ENCODE data around the gene DOCK3.
A peak's percentile ranks its signal among the peaks of the same experiment; 100 is the strongest.
"Not testable (repeated sequence)": the region's sequence is repeated elsewhere in the genome, so short reads cannot be mapped to it uniquely, and the experiment has no call there.

Gene DOCK3

DNA sequence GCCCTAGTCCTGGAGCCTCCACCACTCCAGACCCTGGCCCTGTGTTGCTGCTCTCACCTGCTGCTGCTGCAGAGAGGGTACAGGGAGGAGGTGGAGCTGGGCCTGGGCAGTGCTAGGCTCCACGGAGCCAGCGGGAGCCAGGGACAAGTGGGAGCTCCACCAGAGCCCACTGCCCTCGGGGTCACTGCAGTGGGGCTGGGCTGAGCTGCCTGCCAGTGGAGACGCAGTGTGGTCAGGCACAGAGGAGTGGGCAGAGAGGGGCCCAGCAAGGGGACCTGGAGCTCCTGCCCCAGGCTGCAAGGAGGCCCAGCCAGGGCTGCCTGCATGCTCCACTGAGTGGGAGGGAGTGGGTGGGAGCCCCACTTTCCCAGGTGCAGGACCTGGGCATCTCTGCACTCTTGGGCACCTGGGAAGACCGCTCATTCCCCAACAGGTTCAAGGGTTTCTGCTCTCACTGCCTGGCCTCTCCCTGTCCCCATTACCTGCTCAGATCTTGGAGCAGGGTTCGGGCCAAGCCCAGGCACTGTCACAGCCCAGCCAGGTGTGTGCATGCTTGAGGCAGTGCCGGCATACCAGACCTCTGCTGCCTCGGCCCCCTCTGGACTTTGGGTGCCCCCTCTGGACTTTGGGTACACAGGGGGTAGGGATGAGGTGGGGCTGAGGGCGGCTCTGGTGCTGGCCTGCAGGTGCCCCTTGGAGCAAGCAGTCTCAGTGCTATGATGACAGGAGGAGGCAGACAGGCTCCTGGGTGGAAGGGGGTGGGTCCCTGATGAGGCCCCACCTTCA is 308.0 kb downstream of the DOCK3 start:
- no peak for DNase-seq (ENCODE audit: low spot score)

DNA sequence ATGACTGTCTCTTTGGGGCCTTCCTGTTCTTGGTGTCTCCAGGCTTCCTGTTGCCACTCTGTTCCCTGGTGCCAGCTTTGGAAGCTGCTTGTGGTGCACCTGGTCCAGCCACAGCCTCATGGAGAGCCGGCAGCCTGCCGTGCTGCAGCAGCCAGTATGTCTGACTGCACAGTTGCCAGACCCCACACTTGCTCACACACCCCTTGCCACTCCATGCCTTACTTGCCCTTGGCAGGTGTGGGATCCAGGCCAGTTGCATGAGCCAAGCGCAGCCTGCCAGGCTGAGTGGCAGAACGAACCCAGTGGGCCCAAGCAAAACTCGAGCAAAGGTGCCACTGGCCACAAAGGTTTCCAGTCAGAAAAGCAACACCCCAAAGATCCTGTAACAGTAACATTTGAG is 309.2 kb downstream of the DOCK3 start:
- DNase-seq (ENCODE audit: low spot score) = no peak

DNA sequence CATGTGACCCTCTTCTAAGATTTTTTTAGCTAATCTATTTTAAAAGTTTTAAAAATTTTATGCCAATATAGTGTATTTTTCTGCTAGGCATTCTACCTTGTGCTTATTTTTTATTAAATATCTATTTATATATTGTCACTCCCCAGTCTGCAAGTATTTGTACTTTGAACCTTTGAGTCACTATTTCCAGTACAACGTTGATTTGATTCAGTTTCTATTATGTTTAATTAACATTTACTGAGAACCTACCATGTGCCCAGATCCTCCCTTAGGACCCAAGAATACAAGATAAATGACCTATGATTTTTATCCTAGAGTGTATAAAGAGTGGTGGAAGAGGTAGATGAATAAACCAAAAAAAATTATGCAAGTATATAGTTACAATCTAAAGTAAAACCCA is 311.2 kb downstream of the DOCK3 start:
- no peak for DNase-seq (ENCODE audit: low spot score)

DNA sequence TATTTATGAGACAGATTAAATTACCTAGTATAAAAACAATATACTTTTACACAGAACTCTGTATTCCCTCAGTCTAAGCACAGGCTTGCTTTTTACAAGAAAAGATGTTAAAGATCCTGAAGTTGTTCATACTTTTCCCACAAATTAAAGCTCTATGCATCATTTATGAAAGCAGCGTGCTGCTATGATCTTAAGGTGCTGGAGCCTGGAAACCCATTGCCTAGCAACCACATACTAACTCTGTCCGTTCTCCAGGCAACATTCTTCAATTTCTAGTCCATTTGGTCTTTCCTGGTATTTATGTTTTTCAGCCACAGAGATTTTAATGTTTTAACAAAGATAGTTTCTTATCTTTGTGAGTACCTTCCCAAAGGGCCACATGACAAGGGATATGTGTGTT is 312.0 kb downstream of the DOCK3 start:
- no peak for DNase-seq (ENCODE audit: low spot score)

DNA sequence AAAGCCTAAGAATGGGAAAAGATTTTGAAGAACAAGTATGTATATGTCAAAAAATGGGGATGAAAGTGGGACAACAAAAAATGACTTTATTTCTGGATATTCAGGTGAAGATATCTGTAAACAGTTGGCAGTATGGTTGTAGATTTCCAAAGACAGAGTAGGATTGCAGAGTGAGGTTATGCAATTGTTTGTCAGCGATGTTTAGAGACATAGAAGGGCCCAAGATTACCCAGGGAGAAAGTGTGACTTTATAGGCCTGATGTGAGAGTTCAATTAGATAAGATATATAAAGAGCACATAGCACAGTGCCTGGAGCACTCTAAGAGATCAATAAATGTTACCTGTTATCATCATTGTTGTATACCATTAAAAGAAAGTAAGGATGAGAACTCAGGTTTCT is 319.8 kb downstream of the DOCK3 start:
- no peak for DNase-seq (ENCODE audit: low spot score)

DNA sequence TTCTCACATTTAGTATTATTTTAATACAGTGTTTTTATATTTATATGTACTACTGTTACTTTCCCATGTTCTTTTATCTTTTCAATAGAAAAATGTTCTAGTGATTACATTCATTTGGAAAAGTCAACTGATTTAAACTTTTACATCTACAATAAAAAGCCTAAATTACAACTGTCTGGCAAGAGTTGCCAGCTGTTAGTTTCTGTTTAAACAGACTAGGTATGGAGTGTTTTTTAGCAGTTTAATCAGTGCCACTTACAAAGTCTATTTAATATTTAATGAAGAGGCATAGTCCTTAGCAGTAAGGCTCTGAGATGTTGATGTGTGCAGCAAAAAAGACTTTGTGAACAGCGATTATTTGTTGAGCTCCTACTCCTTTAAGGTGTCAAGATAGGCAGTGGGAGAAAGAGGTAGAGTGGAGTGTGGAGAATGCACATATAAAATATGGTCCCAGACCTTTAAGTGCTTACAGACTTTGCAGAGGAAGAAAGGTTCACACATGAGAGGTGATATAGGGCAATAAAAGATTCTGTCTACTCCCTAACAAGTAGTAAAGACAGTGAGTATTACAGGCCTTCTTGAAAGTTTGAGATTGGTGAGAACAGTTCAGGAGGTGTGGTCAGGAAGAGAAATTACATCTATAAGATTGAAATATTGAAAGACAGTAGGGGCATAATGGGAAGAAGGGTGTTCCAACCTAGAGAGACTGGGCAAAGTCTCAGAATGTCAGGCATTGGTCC is 320.5 kb downstream of the DOCK3 start:
- no peak for DNase-seq (ENCODE audit: low spot score)

DNA sequence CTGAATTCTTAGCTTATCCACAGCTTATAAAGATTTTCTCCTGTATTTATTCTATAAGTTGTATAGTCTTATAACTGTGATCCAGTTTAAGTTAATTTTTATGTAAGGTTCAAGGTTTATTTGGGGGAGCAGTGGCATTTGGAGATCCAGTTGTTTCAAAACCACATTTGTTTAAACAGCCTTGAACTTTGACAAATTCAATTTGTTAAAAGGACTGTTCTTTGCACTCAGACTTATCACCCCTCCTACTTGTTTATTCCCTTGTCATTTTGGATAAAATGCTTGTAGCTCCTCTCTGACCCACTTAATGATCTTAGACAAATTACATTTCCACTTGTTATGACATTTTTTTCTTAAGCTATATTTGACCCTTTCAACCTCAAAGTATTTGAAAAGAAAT is 327.8 kb downstream of the DOCK3 start:
- DNase-seq (ENCODE audit: low spot score) = no peak

DNA sequence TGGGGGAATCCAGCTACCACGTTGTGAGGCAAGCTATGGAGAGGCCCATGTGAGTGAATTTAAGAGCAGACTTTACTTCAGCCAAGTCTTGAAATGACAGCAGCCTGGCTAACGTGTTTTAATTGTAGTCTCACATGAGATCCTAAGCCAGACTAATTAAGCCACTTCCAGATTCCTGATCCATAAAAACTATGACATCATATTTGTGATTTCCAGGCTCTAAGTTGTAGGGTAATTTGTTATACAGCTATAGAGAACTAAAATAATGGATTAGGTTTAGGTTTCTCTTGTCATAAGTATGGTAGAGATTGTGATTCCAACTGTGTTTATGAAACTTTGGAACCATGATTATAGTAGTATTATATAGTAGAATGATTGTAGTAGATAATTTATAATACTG is 329.5 kb downstream of the DOCK3 start:
- DNase-seq (ENCODE audit: low spot score) = no peak

DNA sequence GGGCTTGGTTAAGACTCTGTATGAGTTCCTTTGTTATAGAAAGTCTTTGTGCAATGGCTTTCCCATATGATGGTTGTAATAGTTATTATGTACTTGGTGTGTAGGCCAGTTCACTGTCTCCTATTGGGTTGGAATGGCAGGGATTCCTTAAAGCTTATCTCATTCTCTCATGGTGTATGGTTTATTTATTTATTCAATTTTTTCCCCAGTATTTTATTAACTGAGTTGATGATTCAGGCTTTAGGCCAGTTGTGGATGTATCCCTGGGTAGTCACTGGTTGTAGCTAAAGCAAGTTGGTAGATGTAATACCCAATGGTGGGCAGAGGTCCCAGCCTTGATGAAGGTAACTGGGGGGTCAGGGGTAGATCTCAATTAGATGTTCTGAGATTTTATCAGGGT is 349.4 kb downstream of the DOCK3 start:
- DNase-seq (ENCODE audit: low spot score) = no peak

DNA sequence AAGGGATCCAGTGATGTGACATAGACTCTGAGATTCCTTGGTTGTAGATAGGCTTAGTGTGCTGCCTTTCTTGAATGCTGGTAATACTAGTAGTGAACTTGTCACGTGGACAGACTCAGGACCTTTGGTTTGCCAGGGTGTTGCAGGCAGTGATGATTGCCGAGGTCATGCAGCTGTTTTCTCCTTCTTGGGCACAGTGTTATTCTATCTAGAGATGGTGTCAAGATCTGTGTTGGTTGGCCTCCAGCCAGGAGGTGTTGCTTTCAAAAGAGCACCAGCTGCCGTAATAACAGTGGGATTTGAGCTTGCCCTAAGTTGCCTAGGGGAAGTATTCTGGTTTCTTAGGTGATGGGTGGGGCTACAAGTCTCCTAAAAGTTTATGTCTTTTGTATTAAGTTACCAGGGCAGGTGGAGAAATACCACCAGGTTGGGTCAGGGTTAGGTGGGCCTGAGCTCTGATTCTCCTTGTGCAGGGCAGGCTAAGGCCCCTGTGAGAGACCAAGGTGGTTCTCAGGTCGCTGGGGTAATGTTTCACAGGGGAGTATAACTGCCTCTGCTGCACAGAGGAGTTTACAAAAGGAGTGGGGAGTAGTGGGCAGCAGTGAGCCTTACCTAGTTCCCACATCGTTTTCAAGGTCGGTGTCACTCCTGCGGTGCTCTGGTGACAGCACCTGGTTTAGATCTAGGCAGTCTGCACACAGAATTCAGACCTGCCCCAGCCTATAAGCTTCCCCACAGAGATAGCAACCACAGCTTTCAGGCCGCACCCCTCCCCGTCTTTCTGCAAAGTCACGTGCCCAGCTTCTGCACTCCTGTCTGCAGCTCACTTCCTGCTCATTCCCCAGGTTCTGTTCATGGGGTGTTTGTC is 350.3 kb downstream of the DOCK3 start:
- DNase-seq (ENCODE audit: low spot score) = no peak

DNA sequence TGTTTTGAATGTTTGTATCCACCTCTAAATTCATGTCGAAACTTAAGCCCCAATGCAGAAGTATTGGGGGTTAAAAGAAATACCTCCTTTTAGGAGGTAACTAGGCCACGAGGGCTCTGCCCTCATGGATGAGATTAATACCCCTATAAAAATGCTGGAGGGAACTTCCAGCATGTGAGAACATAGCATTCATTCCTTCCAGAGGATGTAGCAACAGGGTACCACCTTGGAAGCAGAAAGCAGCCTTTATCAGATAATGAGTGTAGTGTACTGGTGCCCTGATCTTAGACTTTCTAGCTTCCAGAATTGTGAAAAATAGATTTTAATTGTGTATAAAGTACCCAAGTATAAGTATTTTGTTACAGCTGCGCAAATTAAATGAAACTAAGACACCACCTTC is 356.9 kb downstream of the DOCK3 start:
- DNase-seq (ENCODE audit: low spot score) = no peak

DNA sequence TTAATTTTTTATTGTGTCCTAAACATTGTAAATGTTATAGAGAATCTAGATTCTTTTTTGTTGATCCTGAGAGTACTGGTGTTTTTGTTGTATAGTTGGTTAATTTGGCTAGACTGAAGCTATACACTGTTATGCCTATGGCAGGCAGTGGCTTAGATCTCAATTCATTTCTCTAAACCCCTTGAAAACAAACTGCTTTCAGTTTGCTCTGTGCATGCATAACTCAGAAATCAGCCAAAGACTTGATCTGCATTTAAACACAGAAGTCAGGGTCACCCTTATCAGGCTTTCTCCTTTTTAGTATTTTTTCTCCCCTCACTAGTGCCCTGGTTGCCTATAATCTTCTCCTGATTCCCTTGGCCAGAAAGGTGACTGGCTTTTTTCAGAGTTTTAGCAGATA is 360.9 kb downstream of the DOCK3 start:
- no peak for DNase-seq (ENCODE audit: low spot score)

DNA sequence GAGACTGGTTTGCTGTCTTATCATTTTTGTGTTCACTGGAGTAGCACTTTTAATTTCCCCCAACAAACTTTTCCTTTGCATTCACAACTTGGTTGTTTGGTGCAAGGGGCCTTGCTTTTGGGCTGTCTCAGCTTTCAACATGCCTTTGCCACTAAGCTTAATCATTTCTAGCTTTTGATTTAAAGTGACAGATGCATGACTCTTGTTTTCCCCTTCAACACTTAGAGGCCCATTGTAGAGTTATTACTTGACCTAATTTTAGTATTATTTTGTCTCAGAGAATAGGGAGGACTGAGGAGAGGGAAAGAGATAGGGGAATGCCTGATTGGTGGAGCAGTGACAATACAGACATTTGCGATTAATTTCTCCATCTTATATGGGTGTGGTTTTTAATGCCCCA is 370.3 kb downstream of the DOCK3 start:
- DNase-seq (ENCODE audit: low spot score) = no peak

DNA sequence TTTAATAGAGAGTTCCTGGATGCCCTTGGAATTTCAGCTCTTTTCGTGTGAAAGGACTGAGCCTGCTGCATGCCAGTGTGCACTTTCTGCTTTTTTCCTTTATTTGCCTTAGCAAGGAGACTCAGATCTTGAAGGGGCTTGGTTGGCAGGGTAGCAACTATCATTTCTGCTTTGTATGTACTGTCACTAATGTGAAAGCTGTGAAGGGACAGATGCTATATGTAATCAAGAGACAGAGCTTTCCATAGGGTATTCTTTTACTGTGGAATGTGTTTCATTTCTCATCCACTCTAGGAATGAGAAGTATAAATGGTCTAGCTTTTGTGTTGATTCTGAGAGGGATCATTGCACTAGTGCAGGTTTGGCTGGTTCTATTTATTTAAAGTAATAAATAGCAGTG is 377.8 kb downstream of the DOCK3 start:
- no peak for DNase-seq (ENCODE audit: low spot score)

DNA sequence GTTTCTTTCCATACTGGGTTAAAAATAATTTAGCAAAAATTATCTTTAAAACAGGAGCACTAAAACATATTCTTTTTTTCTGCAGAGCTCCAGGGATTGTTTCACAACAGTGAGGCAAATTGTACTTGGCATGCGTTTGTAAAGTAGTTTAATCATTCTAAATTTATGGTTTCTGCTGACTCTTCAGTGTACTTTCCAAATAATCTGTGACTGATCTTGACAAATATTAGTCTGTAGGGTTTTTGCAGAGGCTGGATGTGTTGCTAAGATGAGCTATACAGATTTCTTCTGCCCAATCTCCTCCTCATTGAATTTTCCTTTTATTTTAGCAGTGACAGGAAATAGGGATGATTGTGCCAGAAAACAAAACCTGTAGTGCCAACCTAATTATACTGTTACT is 382.4 kb downstream of the DOCK3 start:
- no peak for DNase-seq (ENCODE audit: low spot score)

DNA sequence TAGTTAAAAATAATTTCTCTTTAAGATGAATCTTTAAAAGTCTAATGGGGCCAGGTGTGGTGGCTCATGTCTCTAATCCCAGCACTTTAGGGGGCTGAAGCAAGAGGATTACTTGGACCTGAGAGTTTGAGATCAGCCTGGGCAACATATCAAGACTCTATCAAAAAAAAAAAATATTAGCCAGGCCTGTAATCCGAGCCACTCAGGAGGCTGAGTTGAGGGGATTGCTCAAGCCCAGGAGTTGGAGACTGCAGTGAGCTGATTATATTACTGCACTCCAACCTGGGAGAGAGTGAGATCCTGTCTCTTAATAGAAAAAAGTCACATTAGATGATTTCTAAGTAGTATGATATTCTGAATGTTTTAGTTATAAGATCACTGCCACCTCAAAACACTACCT is 388.3 kb downstream of the DOCK3 start:
- DNase-seq (ENCODE audit: low spot score) = no peak

DNA sequence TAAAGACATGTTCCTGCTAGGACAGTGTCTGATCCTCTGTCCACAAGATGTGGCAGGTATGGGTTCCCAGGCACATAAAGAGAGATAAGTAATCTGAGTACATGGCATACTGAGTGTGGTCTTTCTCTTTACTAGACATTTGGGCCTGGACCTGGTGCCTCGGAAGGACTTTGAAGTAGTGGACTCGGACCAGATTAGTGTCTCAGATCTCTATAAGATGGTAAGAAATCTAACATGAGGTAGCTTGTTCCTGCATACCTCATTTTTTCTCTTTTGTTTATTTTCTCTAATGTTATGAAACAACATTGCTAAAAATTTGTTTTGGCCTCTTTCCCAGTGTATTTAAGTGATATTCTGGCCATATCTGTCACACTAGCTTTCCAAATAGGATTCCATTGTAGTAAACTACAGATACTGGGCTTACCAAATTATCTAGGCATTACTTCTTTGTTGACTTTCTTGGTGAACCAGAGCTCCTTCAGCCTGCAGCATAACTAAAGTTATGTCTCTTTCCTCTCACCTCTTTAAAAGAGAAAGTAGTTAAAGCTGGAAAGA is 400.6 kb downstream of the DOCK3 start:
- no peak for DNase-seq (ENCODE audit: low spot score)

DNA sequence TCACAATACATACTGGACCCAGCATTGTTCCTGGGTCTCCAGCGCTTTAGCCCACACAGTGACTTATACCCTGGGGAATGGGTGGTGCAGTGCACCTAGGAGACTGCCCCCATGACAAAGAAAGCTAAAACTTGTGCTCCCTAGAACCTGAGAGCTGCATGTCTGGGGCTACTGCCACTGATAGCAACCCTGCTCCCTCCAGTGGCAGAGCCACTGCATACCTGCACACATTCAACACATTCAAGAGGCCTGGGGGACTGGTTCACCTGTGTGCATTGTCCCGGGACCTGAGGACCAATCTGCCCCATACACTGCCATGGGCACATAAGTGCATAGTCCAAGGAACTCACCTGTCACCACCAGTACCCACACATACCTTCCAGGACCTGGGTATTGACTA is 407.6 kb downstream of the DOCK3 start:
- DNase-seq (ENCODE audit: low spot score) = no peak

DNA sequence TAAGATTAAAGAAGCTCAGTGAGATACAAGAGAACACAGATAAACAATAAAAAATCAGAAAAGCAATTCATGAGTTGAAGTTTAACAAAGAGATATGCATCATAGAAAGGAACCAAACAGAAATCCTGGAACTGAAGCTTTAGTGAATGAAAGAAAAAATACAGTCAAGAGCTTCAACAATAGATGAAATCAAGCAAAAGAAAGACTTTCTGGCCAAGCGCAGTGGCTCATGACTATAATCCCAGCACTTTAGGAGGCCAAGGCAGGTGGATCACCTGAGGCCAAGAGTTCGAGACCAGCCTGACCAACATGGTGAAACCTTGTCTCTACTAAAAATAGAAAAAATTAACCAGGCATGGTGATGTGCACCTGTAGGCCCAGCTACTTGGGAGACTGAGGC is 408.8 kb downstream of the DOCK3 start:
- DNase-seq (ENCODE audit: low spot score) = no peak

DNA sequence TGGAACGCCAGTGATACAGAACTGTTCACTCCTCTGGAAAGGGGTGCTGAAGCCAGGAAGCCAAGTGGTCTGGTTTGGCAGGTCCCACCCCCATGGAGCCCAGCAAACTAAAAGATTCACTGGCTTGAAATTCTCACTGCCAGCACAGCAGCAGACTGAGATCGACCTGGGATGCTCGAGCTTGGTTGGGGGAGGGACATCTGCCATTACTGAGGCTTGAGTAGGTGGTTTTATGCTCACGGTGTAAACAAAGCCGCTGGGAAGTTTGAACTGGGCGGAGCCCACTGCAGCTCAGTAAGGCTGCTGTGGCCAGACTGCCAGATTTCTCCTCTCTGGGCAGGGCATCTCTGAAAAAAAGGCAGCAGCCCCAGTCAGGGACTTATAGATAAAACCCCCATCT is 417.4 kb downstream of the DOCK3 start:
- DNase-seq (ENCODE audit: low spot score) = not testable (repeated sequence)

DNA sequence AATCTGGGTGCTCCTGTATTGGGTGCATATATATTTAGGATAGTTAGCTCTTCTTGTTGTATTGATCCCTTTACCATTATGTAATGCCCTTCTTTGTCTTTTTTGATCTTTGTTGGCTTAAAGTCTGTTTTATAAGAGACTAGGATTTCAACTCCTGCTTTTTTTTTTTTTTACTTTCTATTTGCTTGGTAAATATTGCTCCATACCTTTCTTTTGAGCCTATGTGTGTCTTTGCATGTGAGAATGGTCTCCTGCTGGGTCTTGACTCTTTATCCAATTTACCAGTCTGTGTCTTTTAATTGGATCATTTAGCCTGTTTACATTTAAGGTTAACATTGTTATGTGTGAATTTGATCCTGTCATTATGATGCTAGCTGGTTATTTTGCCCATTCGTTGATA is 420.1 kb downstream of the DOCK3 start:
- not testable (repeated sequence) for DNase-seq (ENCODE audit: low spot score)

DNA sequence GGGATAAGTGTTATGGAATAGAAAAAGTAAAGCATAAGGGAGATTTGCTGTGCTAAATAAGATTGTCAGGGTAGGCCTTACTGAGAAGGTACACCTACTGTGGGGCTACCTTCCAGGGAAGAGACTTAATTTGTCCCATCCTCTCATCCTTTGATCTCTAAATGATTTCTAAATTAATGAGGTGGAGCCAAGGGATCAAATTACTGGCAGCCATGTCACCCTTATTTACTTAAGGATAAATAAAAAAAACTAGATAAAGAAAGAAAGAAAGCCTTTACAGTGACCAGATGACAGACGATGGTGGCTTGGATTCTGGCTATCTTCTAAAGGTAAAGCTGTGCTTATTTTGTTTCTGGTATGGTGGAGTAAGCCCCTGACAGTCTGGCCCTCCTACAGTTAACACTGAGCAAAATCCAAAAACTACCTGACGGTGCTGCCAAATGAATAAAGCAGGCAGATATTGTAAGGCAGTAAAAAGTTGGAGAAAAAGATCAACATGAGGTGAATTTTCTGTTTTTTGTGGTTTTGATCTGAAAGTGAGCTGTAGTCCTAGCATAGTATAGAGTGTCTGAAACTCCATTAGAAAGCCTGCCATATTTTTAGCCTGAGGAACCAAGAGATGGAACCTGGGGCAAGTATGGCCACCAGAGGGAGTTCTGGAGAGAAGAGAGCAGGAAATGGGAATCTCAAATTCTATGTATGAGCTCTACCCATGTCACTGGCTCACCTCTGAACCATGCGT is 425.2 kb downstream of the DOCK3 start:
- peak; percentile 80 for DNase-seq (ENCODE audit: low spot score)
